K562 (cell line): ENCODE data around the gene CRYBB1. TPM values are rescaled to one million over a fixed set of nuclear protein-coding genes. Genes with fewer than 3 reads are reported as not detected.

ENCODE experiments used
- ATAC-seq: fragments of 200-7000 bp; cut with Tn5 transposase; 3 replicates; pipeline ENCODE4 v1.9.1; 2020; ENCODE audit warnings: moderate library complexity
- BruUV-seq: library from RNA; stranded (reverse); fragments of 400-500 nt; replicated peaks from 2 replicates; lab custom pipeline; 2021; lab: Mats Ljungman, UMichigan
- CTCF ChIA-PET: fragments of 300-600 bp; formaldehyde crosslinking; extraction: SDS; loops from one replicate; lab custom pipeline; 2021; ENCODE audit warnings: low intra/inter-chr PET ratio; lab: Yijun Ruan, JAX
- POLR2A ChIA-PET: fragments of 300-600, 350-650 bp; sonication (Branson Sonifier 250); formaldehyde crosslinking; extraction: SDS; loops from one replicate; lab custom pipeline; 2021; ENCODE audit warnings: antibody characterized with exemption, inconsistent platforms; lab: Yijun Ruan, JAX
- DNase-seq, 4 experiments: peaks; one replicate each; pipeline versions ENCODE4 v3.0.0 to v3.0.0-alpha.2; 2011 to 2018; ENCODE audit warnings: low spot score in 3 of 4, mixed read lengths in 3 of 4; ENCODE audit errors: extremely low read depth in 1 of 4
- FAIRE-seq: peaks from 2 replicates; lab custom pipeline; 2011; peaks lifted over from hg19 to GRCh38; lab: Jason Lieb, UNC
- H2AFZ ChIP-seq: 2 replicates; pipeline ENCODE4 v1.6.0; 2011; ENCODE audit warnings: low read depth, low read length, control low read depth, inconsistent platforms
- H3K27ac ChIP-seq: fragments of 200-600 bp; 3 replicates; pipeline ENCODE4 v1.8.0; 2011; ENCODE audit warnings: low read depth, mild to moderate bottlenecking, control low read depth, inconsistent platforms, low read length, moderate library complexity, mixed read lengths; ENCODE audit errors: extremely low read depth
- H3K27me3 ChIP-seq, 2 experiments: fragments of 300-600 bp in 1 of 2; 2 replicates in 1 of 2; 3 replicates in 1 of 2; pipeline versions ENCODE4 v1.6.0 to v1.8.0; 2011; ENCODE audit warnings: inconsistent platforms in 2 of 2, low read length in 2 of 2, mild to moderate bottlenecking in 1 of 2, mixed read lengths in 1 of 2, moderate library complexity in 1 of 2; ENCODE audit not compliant: control insufficient read depth in 2 of 2, insufficient read depth in 2 of 2
- H3K36me3 ChIP-seq: fragments of 300-600 bp; 3 replicates; pipeline ENCODE4 v1.8.0; 2011; ENCODE audit warnings: mild to moderate bottlenecking, low read length, inconsistent platforms; ENCODE audit not compliant: control insufficient read depth, insufficient read depth
- H3K4me1 ChIP-seq, 2 experiments: fragments of 200-600 bp in 1 of 2; replicated peaks in 1 of 2; 2 replicates in 1 of 2; 3 replicates in 1 of 2; pipeline versions ENCODE4 v1.5.1 to v1.8.0; 2011; ENCODE audit warnings: inconsistent platforms in 2 of 2, low read length in 2 of 2, mild to moderate bottlenecking in 1 of 2, mixed read lengths in 1 of 2, moderate library complexity in 1 of 2; ENCODE audit not compliant: control insufficient read depth in 2 of 2, insufficient read depth in 2 of 2
- H3K4me2 ChIP-seq: 2 replicates; pipeline ENCODE4 v1.6.1; 2011; ENCODE audit warnings: low read length, control low read depth, inconsistent platforms, mixed read lengths; ENCODE audit not compliant: insufficient read depth
- H3K4me3 ChIP-seq: fragments of 200-600 bp; sonication (generic), shearing (Covaris generic); 2 replicates; pipeline ENCODE4 v1.5.1; 2016; ENCODE audit warnings: control low read depth, inconsistent platforms
- H3K79me2 ChIP-seq: fragments of 200-600 bp; 3 replicates; pipeline ENCODE4 v1.8.0; 2011; ENCODE audit warnings: low read length, inconsistent platforms; ENCODE audit not compliant: control insufficient read depth, insufficient read depth
- H3K9ac ChIP-seq, 2 experiments: 2 replicates each; pipeline versions ENCODE4 v1.6.0 to v1.6.1; 2011; ENCODE audit warnings: low read depth in 2 of 2, low read length in 2 of 2, control low read depth in 1 of 2, inconsistent platforms in 1 of 2, mild to moderate bottlenecking in 1 of 2, mixed read lengths in 1 of 2; ENCODE audit not compliant: insufficient read depth in 1 of 2
- H3K9me1 ChIP-seq: one replicate; pipeline ENCODE4 v1.6.0; 2011; ENCODE audit warnings: inconsistent platforms, mild to moderate bottlenecking, low read length, moderate library complexity; ENCODE audit not compliant: control insufficient read depth, insufficient read depth
- H3K9me3 ChIP-seq: replicated peaks from 2 replicates; pipeline ENCODE4 v1.5.1; 2011; ENCODE audit warnings: low read depth, low read length, inconsistent platforms; ENCODE audit not compliant: control insufficient read depth, insufficient read depth
- H4K20me1 ChIP-seq: replicated peaks from 2 replicates; pipeline ENCODE4 v1.6.1; 2011; ENCODE audit warnings: low read length, inconsistent platforms, mixed read lengths; ENCODE audit not compliant: control insufficient read depth, insufficient read depth
- MTF1 ChIP-seq: fragments of 250-450 bp; sonication (Bioruptor Pico); IDR thresholded peaks from 2 replicates; pipeline ENCODE4 v1.9.0; 2021; ENCODE audit warnings: moderate library complexity, mild to moderate bottlenecking, inconsistent platforms, borderline replicate concordance
- ZNF140 ChIP-seq: fragments of 250-450 bp; sonication (Bioruptor Pico); IDR thresholded peaks from 2 replicates; pipeline ENCODE4 v1.8.0; 2021; ENCODE audit warnings: moderate library complexity, mild to moderate bottlenecking, inconsistent platforms
- ZNF316 ChIP-seq: fragments of 450-650 bp; IDR thresholded peaks from 2 replicates; pipeline ENCODE4 v1.6.1; 2016
- WGBS: fragments of 100-300 bp; shearing (Covaris generic); methylation state at CpG from one replicate; pipeline ENCODE4 v1.1.6; 2016; ENCODE audit warnings: low coverage, mixed read lengths; ENCODE audit not compliant: insufficient coverage; ENCODE audit errors: missing lambda C conversion rate; 5-methylcytosine and 5-hydroxymethylcytosine counted together
- in situ Hi-C: fragments of 300-500 bp; cut with MboI; formaldehyde crosslinking; loops from 4 replicates; pipeline ENCODE4 v1.15.0; 2018; ENCODE audit warnings: inconsistent platforms, mixed read lengths
- intact Hi-C: fragments of 100-400 bp; cut with micrococcal nuclease; formaldehyde crosslinking; loops from 2 replicates; pipeline ENCODE4 v1.14.2; 2022
- polyA plus RNA-seq, 8 experiments: library from polyadenylated mRNA; depleted of rRNA in 4 of 8; stranded (reverse) in 5 of 8; unstranded in 3 of 8; fragments of >200 nt; fragmentation: Nextera tagmentation in 2 of 8; fragmentation: Illumina TruSeq in 1 of 8; extraction: Ambion mirVana in 2 of 8; extraction: Trizol in 1 of 8; gene quantifications; 2 replicates each; pipeline versions ENCODE4 v1.2.1 to v1.2.3, GENCODE V29; 2011 to 2014; ENCODE audit warnings: inconsistent platforms in 1 of 8, missing spikeins in 1 of 8
- total RNA-seq, 7 experiments: library from RNA; depleted of rRNA in 6 of 7; stranded (reverse); fragments of >200 nt in 6 of 7; fragmentation: Illumina TruSeq in 2 of 7; extraction: Trizol in 2 of 7; gene quantifications; 2 replicates each; pipeline versions ENCODE4 v1.2.1 to v1.2.3, GENCODE V29; 2011 to 2021; ENCODE audit warnings: low replicate concordance in 1 of 7
- TF ChIP-seq, protein P1 (sequence below): fragments of 450-650 bp; IDR thresholded peaks from 2 replicates; pipeline ENCODE4 v1.6.1; 2018; ENCODE audit not compliant: partially characterized antibody

The CRYBB1 gene
- total and polyA plus RNA-seq, 9 of the 15 experiments (the other 6 are each of a cell fraction or from before 2014, with no cell fraction given) = 0.16 to 0.45 (median 0.33) TPM; not detected in 2

DNA sequence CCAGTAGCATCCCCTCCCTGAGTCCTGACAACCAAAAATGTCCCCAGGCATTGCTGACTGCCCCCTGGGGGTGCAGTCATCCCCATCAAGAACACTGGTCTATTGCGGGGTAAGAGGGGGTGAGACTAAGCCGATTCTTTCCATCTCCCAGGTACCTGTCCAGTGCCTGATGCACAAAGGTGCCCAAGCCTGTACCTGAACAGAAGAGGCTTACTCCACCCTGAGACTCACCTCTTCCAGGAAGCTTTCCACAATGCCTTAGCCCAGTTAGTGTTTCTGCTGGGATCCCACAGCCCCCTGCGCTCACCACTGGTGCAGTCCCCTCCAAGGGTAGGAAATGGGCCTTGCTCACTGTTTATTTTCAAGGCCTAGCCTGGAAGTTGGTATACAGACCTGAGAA lies 50.8 kb downstream of the CRYBB1 start:
- Histone ChIP-seq H4K20me1 (peaks cover 48% of the 10 kb centered on the region), H3K4me1 (peaks cover 5% of the 10 kb centered on the region in 2 experiments; a peak in 4 of 5 replicates), H2AFZ (no peak overlapping the region), H3K79me2 (peaks cover 95% of the 10 kb centered on the region), H3K9me1 (no peaks in the 10 kb centered on the region)
- CTCF ChIA-PET = no interaction called here
- no peak for ATAC-seq
- POLR2A ChIA-PET = no interaction called here
- in situ Hi-C loops = no loop called here
- TF ChIP-seq ZNF316 (no peak), ZNF140 (CRISPR knock-in tag) (no peak), MTF1 (no peak)
- TF ChIP-seq, protein P1, sequence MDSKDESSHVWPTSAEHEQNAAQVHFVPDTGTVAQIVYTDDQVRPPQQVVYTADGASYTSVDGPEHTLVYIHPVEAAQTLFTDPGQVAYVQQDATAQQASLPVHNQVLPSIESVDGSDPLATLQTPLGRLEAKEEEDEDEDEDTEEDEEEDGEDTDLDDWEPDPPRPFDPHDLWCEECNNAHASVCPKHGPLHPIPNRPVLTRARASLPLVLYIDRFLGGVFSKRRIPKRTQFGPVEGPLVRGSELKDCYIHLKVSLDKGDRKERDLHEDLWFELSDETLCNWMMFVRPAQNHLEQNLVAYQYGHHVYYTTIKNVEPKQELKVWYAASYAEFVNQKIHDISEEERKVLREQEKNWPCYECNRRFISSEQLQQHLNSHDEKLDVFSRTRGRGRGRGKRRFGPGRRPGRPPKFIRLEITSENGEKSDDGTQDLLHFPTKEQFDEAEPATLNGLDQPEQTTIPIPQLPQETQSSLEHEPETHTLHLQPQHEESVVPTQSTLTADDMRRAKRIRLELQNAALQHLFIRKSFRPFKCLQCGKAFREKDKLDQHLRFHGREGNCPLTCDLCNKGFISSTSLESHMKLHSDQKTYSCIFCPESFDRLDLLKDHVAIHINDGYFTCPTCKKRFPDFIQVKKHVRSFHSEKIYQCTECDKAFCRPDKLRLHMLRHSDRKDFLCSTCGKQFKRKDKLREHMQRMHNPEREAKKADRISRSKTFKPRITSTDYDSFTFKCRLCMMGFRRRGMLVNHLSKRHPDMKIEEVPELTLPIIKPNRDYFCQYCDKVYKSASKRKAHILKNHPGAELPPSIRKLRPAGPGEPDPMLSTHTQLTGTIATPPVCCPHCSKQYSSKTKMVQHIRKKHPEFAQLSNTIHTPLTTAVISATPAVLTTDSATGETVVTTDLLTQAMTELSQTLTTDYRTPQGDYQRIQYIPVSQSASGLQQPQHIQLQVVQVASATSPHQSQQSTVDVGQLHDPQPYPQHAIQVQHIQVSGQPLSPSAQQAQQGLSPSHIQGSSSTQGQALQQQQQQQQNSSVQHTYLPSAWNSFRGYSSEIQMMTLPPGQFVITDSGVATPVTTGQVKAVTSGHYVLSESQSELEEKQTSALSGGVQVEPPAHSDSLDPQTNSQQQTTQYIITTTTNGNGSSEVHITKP = peak; percentile 86
- TF ChIP-seq, all 486 proteins: peak for 1
- no peak overlapping the region for H3K27ac ChIP-seq
- H3K9ac ChIP-seq = no peak overlapping the region
- H3K9me3 ChIP-seq = no peaks in the 10 kb centered on the region
- H3K36me3 ChIP-seq = peaks cover 76% of the 10 kb centered on the region
- DNase-seq = no peak
- no peaks in the 10 kb centered on the region for H3K27me3 ChIP-seq
- BruUV-seq = no TSS peak
- H3K4me3 ChIP-seq = no peak overlapping the region
- WGBS = 96% methylated on average over 3 of the region's 3 CpGs
- no peak overlapping the region for H3K4me2 ChIP-seq
- intact Hi-C loops = no loop called here
- no peak for FAIRE-seq
